GM12873 (cell line): ENCODE data around the gene UNC93A.

Experiments used
- TF ChIP-seq, protein P1 (sequence below): IDR thresholded peaks from 2 replicates; pipeline ENCODE4 v1.5.1; 2012; ENCODE audit warnings: low read depth, mild to moderate bottlenecking, moderate library complexity, low read length, control low read depth; ENCODE audit not compliant: insufficient read depth; ENCODE audit errors: missing control alignments

UNC93A gene

DNA sequence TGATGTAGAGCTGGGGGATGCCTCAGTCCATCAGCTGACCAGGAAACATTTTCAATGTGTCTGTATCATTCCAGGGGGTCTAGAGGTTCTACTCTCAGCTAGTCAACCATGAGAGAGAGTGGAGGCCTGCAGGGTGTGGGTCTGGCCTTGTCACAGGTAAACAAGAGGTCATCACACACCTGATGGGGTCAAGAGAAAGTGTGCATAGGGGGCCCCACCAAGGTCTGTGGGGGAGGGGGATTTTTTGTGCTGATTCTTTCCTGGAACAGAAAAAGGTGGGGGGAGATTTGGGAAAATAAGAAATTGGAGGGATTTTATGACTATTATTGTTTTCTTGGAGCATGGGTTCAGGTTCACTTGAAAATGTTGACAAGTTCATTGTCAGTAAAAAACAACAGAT lies 8.9 kb upstream of the UNC93A start:
- TF ChIP-seq, protein P1, sequence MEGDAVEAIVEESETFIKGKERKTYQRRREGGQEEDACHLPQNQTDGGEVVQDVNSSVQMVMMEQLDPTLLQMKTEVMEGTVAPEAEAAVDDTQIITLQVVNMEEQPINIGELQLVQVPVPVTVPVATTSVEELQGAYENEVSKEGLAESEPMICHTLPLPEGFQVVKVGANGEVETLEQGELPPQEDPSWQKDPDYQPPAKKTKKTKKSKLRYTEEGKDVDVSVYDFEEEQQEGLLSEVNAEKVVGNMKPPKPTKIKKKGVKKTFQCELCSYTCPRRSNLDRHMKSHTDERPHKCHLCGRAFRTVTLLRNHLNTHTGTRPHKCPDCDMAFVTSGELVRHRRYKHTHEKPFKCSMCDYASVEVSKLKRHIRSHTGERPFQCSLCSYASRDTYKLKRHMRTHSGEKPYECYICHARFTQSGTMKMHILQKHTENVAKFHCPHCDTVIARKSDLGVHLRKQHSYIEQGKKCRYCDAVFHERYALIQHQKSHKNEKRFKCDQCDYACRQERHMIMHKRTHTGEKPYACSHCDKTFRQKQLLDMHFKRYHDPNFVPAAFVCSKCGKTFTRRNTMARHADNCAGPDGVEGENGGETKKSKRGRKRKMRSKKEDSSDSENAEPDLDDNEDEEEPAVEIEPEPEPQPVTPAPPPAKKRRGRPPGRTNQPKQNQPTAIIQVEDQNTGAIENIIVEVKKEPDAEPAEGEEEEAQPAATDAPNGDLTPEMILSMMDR = no peak

DNA sequence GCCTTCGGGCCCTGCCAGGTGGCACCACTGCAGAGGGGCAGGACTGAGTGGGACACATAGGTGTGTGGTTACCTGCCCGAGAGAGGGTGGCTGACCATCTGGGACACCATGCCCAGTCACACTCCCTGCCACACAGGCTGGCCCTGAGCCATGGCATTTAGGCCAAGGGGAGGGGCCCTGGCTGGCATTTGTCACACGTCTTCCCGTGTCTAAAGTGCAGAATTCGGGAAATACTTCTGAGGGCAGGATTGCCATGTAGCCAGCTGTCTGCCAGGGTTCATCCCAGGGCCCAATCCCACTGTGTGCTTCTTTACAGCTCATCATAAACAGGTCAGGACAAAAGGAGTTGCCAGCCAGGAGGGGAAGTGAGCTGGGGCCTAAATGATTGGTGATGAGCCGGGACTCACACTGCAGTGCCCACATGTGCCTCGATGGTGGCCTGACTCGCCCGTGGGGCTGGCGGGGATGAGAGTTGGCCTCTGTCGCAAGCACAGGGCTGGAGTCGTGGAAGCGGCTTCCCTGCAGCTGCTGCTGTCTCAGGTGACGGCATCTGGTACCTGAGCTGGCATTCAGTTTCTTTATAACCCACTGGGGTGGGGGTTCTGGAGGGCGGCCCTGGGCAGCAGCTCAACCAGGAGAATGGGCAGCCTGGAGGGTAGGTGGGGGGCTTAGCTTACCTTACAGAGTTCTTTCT lies 5.9 kb upstream of the UNC93A start:
- TF ChIP-seq, protein P1 = no peak

DNA sequence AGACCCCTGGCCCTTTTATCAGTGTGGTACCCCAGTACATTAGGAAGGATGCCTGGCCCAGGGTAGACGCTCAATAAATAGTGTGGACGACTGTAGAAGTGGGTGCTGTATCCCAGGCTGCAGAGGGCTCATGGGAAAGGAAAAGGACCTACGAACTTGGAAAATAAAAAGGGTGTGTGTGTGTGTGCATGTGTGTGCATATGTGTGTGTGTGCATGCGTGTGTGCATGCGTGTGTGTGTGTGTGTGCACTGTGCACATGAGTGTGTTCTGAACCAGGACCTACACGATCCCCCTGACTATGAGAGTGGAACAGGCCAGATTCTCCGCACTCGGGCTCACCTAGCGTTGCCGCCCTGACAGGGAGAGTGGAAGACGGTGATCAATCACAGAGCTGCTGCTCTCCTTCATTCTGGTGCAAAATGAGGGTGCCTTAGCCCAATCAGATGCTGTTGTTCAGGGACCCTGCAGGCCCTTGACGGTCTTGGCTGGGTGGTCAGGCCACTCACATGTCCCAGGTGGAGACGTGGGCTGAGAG lies 3.5 kb upstream of the UNC93A start:
- TF ChIP-seq, protein P1 = no peak

DNA sequence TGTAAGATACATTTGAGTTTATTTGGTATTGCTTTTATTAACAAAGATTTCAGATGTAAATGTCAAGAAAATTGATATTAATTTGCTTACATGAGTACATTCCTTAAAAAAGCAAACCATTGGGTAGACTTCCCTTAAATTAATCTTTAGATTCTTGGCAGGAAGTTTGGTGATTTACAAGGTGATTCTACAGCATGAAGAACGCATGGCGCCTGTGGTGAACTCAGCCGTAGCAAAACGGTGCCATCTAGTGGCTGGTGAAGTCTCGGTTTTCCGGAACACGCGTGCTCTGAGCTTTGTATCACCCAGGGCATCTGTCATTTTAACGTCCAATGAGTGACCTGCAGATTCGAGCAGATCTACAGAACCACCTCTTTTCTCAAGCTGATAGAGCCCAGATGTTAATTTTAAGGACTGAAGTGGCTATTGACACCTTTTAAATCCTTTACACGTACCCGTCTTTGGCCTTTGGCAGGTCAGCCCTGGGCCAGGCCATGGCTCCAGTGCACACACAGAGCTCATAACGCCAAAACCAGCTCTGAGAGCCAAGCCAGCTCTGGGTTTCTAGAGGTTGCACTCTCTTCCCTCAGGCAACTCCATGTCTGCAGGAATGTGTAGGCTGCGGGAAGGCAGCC lies 2.4 kb upstream of the UNC93A start:
- TF ChIP-seq, protein P1 = peak; percentile 60

DNA sequence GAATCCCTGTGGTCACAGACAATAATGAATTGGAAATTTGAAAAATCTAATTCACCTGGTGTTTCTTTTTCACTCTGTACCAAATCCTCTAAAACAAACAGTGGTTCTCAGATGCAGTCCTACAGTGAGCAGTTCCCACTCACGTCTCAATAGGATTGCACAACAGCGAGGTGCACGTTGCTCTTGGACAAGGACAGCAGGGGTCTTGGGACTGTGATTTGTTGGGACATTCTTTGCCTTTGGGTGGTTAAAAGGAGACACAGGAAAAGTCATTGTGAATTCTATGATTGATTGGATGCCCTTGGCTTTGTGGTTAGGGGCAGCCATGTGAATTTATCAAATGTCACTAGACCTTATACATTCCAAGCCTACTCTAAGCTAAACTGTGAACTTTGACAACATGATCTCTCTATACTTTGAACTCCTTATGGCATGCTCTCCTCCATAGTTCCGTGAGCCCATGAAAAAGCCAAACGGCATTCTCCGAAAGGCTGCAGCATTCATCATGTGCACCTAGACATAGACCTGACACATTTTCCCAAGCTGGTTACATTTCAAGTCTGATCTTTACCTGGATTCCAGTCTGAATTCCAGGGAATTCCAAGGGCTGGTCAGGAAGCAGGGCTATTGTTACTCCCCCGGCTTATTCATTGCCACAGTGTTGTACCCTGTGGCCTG lies 647 bp downstream of the UNC93A start:
- TF ChIP-seq, protein P1 = no peak

DNA sequence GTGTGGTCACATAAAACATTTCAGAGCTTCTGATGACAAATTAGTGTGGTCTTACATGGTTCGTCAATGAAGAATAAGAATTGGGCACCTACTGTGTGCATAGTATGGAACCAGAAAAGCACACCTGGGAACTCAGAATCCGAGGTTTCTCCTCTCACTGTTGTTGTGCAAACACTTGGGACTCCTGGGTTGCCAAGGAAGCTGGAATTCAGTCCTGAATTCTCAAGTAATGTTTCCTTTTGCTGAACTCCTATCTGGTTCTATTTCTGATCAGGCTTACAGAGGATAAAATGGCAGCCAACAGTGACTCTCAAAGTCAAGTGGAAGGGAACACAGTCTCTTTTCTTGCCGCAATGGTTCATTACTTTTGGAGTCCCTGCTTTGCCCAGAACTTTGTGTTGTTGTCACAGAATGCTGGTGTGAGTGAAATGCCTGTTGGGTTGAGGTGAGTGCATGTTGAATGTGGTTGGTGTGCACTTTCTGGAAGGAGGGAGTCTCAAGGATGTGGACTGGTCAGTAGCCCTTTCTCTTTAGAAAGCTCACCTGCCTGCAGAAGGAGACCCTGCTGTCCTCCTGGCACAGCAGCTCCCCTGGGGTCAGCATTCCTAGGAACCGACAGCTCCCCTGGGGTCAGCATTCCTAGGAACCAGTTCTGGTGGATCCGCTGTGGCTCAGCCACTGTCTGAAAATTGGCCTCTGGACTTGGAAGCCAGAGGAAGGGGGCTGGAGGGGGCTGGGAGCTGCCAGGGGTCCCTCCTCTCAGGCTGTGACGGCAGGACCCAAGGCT lies 1.4 kb downstream of the UNC93A start:
- TF ChIP-seq, protein P1 = no peak

DNA sequence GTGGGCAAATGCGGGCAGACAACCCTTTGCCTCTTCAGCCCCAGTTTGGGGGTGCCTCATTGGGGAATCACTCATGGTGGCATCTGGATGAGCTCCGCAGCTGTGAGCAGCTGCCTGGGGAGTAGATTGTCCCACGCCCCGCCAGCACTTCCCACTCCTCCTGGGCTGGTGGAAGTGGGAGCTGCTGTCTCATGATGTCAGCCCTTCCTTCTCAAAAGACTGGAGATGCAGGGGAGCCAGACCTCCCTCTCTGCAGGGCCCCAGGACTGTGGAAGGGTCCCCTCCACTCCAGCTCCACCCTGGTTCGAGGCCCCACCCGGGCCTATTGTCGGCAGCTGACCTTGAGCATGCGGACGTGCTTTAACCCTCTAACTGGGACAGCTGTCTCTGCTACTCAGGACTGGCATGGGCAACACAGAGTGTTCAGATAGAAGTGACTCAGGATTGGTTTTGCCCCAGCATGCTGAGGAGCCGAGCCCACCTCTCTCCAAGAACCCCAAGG lies 2.0 kb downstream of the UNC93A start:
- TF ChIP-seq, protein P1 = no peak
